Pancreas (tissue), 10 donors: ENCODE data around the gene ADGRG3. TPM values are rescaled to one million over a fixed set of nuclear protein-coding genes. Genes with fewer than 3 reads are reported as not detected.
A peak's percentile ranks its signal among the peaks of the same experiment; 100 is the strongest.

Source experiments
- ATAC-seq, 4 donors: fragments of 200-7000 bp; cut with Tn5 transposase; one replicate each; pipeline versions ENCODE4 v1.8.0 to v1.9.1; 2020; ENCODE audit warnings: mild to moderate bottlenecking in 4 of 4, moderate library complexity in 4 of 4
- DNase-seq, 6 donors: peaks; one replicate each; pipeline ENCODE4 v3.0.0-alpha.2; 2020
- FAIRE-seq: peaks from 2 replicates; lab custom pipeline; 2012; peaks lifted over from hg19 to GRCh38; lab: Jason Lieb, UNC
- H3K27ac ChIP-seq, 4 donors: fragments of 200-600 bp; sonication (generic); 1 replicate in 3 of 4; 2 replicates in 1 of 4; pipeline versions ENCODE4 v1.5.0 to v1.8.0; 2020
- H3K27me3 ChIP-seq, 4 donors: fragments of 200-600 bp; one replicate each; pipeline ENCODE4 v1.8.0; 2021
- H3K36me3 ChIP-seq, 3 donors: fragments of 200-600 bp; sonication (generic) in 1 of 3; one replicate each; pipeline versions ENCODE4 v1.5.0 to v1.8.0; 2020 to 2021
- H3K4me1 ChIP-seq, 3 donors: fragments of 200-600 bp; one replicate each; pipeline ENCODE4 v1.8.0; 2021
- H3K4me3 ChIP-seq, 4 donors: fragments of 200-600 bp; sonication (generic) in 2 of 4; one replicate each; pipeline versions ENCODE4 v1.5.0 to v1.8.0; 2020 to 2021
- H3K9me3 ChIP-seq, 4 donors: fragments of 200-600 bp; one replicate each; pipeline ENCODE4 v1.8.0; 2021
- CTCF ChIP-seq, 4 donors: fragments of 200-600 bp; sonication (generic) in 3 of 4; IDR thresholded peaks; one replicate each; pipeline versions ENCODE4 v1.5.0 to v1.8.0; 2021; ENCODE audit warnings: antibody characterized with exemption in 4 of 4
- whole genome bisulfite sequencing, 2 donors: extraction: QIAGEN DNeasy Blood & Tissue Kit; methylation state at CpG; one replicate each; pipeline ENCODE4 v1.1.7; 2013; 5-methylcytosine and 5-hydroxymethylcytosine counted together
- intact Hi-C, 3 donors: fragments of 100-400 bp; cut with DNase I; formaldehyde crosslinking; loops; one replicate each; pipeline versions ENCODE4 v1.11.1 to v1.14.2; 2022
- polyA plus RNA-seq, 2 donors: library from polyadenylated mRNA; stranded (reverse); fragments of 200-250 nt; gene quantifications; one replicate each; pipeline ENCODE4 v1.2.3, GENCODE V29; 2013
- total RNA-seq, 6 donors: library from RNA; stranded (reverse); fragmentation: NEBNext Ultra II Directional in 4 of 6; extraction: Animal tissue kit (Norgen Biotek cat#: 25700) in 4 of 6; gene quantifications; one replicate each; pipeline versions ENCODE4 v1.2.1 to v1.2.4, GENCODE V29; 2021 to 2023
- donor health status: healthy with polysubstance abuse.
- donor health status: DM: no; HTN: no; CAD: no; lungs with moderate emphysema.
- donor health status: DM: no; HTN: no; CAD: no.
- donor health status: control.
- donor health status: control.
- donor health status: Bipolar disorder and iron deficiency.
- donor health status: DM: yes; HTN: yes; CAD: no.
- donor health status: DM: no; HTN: no; CAD: no.
- donor health status: DM: no; HTN: no; CAD: no.
- donor health status: DM: yes; HTN: yes; CAD: no.

ADGRG3 gene
- total and polyA plus RNA-seq, 8 donors: 0.14 to 0.84 (median 0.53) TPM

GRCh38 chr16:57704905-57705852, 37.1 kb downstream of the ADGRG3 start:
- H3K27ac ChIP-seq: peak overlapping the region in 3 of 4 donors; percentile 42 to 76 (median 65)
- H3K9me3 ChIP-seq: no peaks in the 10 kb centered on the region
- 94 to 96% methylated on average over 4 of the region's 4 CpGs for WGBS, 2 donors
- no peak for TF ChIP-seq CTCF (IDR thresholded peaks at IDR 0.05)
- H3K4me3 ChIP-seq: no peak overlapping the region
- H3K36me3 ChIP-seq: no peaks in the 10 kb centered on the region
- no peaks in the 10 kb centered on the region for H3K27me3 ChIP-seq
- DNase-seq (peak in 1 of 6 donors; percentile 21), FAIRE-seq (no peak), ATAC-seq (no peak)
- H3K4me1 ChIP-seq: peaks cover 27 to 31% (median 30%) of the 10 kb centered on the region in 3 donors
- intact Hi-C loops: no loop called here

- FAIRE-seq (no peak), ATAC-seq (no peak), DNase-seq (no peak)
- no peak overlapping the region for H3K27ac ChIP-seq
- peaks cover 15 to 19% (median 16%) of the 10 kb centered on the region in 3 donors for H3K4me1 ChIP-seq
- intact Hi-C loops: no loop called here
- WGBS, 2 donors: 67% methylated on average over 1 of the region's 1 CpG; no CpG with 5 or more reads in 1 of the 2 donors
- no peak for TF ChIP-seq CTCF (IDR thresholded peaks at IDR 0.05)
- H3K4me3 ChIP-seq: no peak overlapping the region
- H3K27me3 ChIP-seq: no peaks in the 10 kb centered on the region
- H3K9me3 ChIP-seq: no peaks in the 10 kb centered on the region
- no peaks in the 10 kb centered on the region for H3K36me3 ChIP-seq
Measured at GRCh38 chr16:57706717-57707116, 38.6 kb downstream of the ADGRG3 start.

GRCh38 chr16:57707331-57707730, 39.2 kb downstream of the ADGRG3 start:
- ATAC-seq: no peak
- intact Hi-C loops: no loop called here
- peaks cover 15 to 18% (median 16%) of the 10 kb centered on the region in 3 donors for H3K4me1 ChIP-seq
- no peak overlapping the region for H3K4me3 ChIP-seq
- 89 to 93% methylated on average over 11 of the region's 11 CpGs for WGBS, 2 donors
- FAIRE-seq: no peak
- no peaks in the 10 kb centered on the region for H3K36me3 ChIP-seq
- no peak for TF ChIP-seq CTCF (IDR thresholded peaks at IDR 0.05)
- no peaks in the 10 kb centered on the region for H3K9me3 ChIP-seq
- no peak overlapping the region for H3K27ac ChIP-seq
- no peaks in the 10 kb centered on the region for H3K27me3 ChIP-seq
- peak in 2 of 6 donors; percentile 21 to 39 for DNase-seq

GRCh38 chr16:57708168-57708567, 40.1 kb downstream of the ADGRG3 start:
- ATAC-seq (no peak), FAIRE-seq (no peak), DNase-seq (no peak)
- no peak for TF ChIP-seq CTCF (IDR thresholded peaks at IDR 0.05)
- no peaks in the 10 kb centered on the region for H3K27me3 ChIP-seq
- no peaks in the 10 kb centered on the region for H3K36me3 ChIP-seq
- H3K4me1 ChIP-seq: peaks cover 14 to 18% (median 14%) of the 10 kb centered on the region in 3 donors
- H3K4me3 ChIP-seq: no peak overlapping the region
- H3K27ac ChIP-seq: no peak overlapping the region
- intact Hi-C loops: no loop called here
- 89 to 90% methylated on average over 3 of the region's 3 CpGs for WGBS, 2 donors
- H3K9me3 ChIP-seq: no peaks in the 10 kb centered on the region

- TF ChIP-seq CTCF (IDR thresholded peaks at IDR 0.05): no peak
- Histone ChIP-seq H3K4me3 (no peak overlapping the region), H3K27ac (no peak overlapping the region), H3K36me3 (no peaks in the 10 kb centered on the region), H3K4me1 (peaks cover 3% of the 10 kb centered on the region in 3 donors), H3K27me3 (no peaks in the 10 kb centered on the region), H3K9me3 (no peaks in the 10 kb centered on the region)
- WGBS, 2 donors: 93 to 94% methylated on average over 3 of the region's 3 CpGs
- FAIRE-seq (no peak), ATAC-seq (no peak), DNase-seq (peak in 1 of 6 donors; percentile 9)
- intact Hi-C loops: no loop called here
Measured at GRCh38 chr16:57709663-57710062, 41.6 kb downstream of the ADGRG3 start.
